ENCODE results near the gene PIGN. TPM values are rescaled to one million over a fixed set of nuclear protein-coding genes. Genes with fewer than 3 reads are reported as not detected.
A peak's percentile ranks its signal among the peaks of the same experiment; 100 is the strongest.
"Not testable (repeated sequence)": the region's sequence is repeated elsewhere in the genome, so short reads cannot be mapped to it uniquely, and the experiment has no call there.

PIGN gene
- polyA plus RNA-seq, 1 donor from 2014 or later = 14.7 TPM

DNA sequence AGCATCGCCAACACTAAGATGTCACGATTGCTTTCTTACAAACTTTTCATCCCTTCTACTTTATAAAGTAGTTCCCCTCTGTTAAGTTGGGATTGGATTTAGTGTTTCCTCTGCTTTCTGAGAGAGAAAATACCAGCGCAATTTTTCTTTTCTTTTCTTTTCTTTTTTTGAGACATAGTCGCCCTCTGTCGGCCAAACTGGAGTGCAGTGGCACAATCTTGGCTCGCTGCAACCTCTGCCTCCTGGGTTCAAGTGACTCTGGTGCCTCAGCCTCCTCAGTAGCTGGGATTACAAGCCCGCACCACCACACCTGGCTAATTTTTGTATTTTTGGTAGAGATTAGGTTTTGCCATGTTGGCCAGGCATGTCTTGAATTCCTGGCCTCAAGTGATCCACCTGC lies 9.2 kb upstream of the PIGN start:
- Mint-ChIP-seq H3K27ac (no peak overlapping the region), H3K4me3 (no peak overlapping the region)

DNA sequence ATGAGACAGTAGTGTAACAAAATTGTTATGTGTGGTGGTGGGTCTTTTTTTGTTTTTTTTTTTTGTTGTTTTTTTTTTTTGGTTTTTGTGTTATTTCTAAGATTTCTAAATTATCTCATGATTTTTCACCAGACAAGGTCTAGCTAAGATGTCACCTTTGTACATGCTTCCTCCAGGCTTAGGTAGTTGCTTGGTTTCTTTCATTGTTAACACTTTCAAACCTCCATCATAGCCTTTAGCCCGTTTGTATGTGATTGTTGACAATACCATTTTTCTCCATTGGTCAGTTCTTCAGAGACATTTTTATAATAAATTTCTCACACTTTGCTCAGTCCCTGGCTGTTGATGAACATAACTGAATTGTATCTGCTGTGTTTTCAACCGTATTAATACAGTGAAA lies 2.4 kb upstream of the PIGN start:
- Mint-ChIP-seq H3K27ac (peak overlapping the region in 1 of 3 donors; percentile 84), H3K9me3 (no peaks in the 10 kb centered on the region)

More for the DNA sequence above, 9.2 kb upstream of the PIGN start:
- no peaks in the 10 kb centered on the region for H3K27me3 Mint-ChIP-seq
- peaks cover 38 to 58% (median 48%) of the 10 kb centered on the region in 3 donors for H3K4me1 Mint-ChIP-seq
- H3K36me3 Mint-ChIP-seq = no peaks in the 10 kb centered on the region
- H3K9me3 Mint-ChIP-seq = no peaks in the 10 kb centered on the region

DNA sequence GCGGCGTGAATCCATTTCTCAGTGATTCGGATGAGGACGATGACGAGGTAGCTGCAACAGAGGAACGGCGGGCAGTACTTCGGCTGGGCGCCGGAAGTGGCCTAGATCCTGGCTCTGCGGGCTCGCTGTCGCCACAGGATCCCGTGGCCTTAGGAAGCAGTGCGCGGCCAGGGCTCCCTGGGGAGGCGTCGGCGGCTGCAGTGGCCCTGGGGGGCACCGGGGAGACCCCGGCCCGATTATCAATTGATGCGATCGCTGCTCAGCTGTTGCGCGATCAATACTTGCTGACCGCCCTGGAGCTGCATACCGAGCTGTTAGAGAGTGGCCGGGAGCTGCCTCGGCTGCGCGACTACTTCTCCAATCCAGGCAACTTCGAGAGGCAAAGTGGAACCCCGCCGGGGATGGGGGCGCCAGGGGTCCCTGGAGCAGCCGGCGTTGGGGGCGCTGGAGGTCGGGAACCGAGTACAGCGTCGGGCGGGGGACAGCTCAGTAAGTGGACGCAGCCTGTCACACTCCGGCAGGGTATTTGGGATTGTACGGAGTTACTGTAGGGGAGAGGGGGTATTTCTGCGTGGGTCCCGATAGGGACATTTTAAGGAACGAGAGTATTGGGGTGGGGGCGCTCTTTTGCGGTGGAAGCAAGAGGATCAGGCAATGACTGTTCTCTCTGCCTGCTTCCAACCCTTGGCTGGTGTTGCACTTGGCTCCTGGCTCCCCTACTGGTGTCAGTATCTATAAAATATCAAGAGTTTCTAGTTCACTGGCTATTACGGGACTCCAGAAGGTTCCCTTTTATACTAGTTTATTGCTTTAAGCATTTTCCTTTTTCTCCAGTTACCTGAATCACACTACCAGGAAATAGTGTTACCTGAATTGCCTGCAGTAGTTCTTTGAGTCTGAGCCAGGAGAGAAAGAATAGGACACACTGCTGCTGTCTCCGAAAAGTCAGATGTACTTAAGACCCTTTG lies 971 bp upstream of the PIGN start:
- Mint-ChIP-seq H3K4me3 (peak overlapping the region; percentile 99 to 100 (median 100)), H3K27me3 (no peaks in the 10 kb centered on the region), H3K4me1 (peaks cover 41 to 60% (median 52%) of the 10 kb centered on the region in 3 donors), H3K36me3 (no peaks in the 10 kb centered on the region), H3K9me3 (no peaks in the 10 kb centered on the region), H3K27ac (peak overlapping the region; percentile 86 to 98 (median 95))

More for the DNA sequence above, 2.4 kb upstream of the PIGN start:
- Mint-ChIP-seq H3K4me3 (peak overlapping the region; percentile 59 to 100 (median 100)), H3K27me3 (no peaks in the 10 kb centered on the region), H3K36me3 (no peaks in the 10 kb centered on the region), H3K4me1 (peaks cover 49 to 69% (median 59%) of the 10 kb centered on the region in 3 donors)

DNA sequence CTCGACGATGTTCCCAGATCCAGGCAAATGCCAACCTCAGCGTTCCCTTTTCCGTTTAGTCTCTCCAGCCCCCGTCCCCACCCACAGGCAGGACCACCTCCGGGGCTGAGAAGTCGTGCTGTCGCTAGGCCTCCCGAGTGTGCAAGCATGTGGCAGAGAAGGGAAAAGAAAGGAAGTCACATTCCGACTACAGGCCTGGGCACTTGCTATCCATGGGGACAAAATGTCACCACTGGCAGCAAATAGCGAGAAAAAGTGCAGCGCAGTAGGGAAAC lies 420 bp downstream of the PIGN start:
- H3K4me3 Mint-ChIP-seq = peak overlapping the region; percentile 99 to 100 (median 100)
- no peaks in the 10 kb centered on the region for H3K36me3 Mint-ChIP-seq
- H3K9me3 Mint-ChIP-seq = no peaks in the 10 kb centered on the region
- peak overlapping the region; percentile 86 to 98 (median 96) for H3K27ac Mint-ChIP-seq
- H3K4me1 Mint-ChIP-seq = peaks cover 32 to 47% (median 42%) of the 10 kb centered on the region in 3 donors
- no peaks in the 10 kb centered on the region for H3K27me3 Mint-ChIP-seq

- Mint-ChIP-seq H3K9me3 (no peaks in the 10 kb centered on the region), H3K36me3 (no peaks in the 10 kb centered on the region), H3K27me3 (no peaks in the 10 kb centered on the region), H3K4me3 (no peak overlapping the region), H3K27ac (peak overlapping the region in 1 of 3 donors; percentile 85), H3K4me1 (peaks cover 21 to 27% (median 22%) of the 10 kb centered on the region in 3 donors)
These were observed 3.2 kb downstream of the PIGN start for GRCh38 chr18:62183578-62184195.

GRCh38 chr18:62182220-62182619 lies 4.6 kb downstream of the PIGN start:
- Mint-ChIP-seq H3K36me3 (no peaks in the 10 kb centered on the region), H3K4me3 (no peak overlapping the region), H3K9me3 (no peaks in the 10 kb centered on the region), H3K27me3 (no peaks in the 10 kb centered on the region), H3K27ac (no peak overlapping the region), H3K4me1 (peaks cover 13 to 28% (median 20%) of the 10 kb centered on the region in 3 donors)

GRCh38 chr18:62179213-62179612 lies 7.6 kb downstream of the PIGN start:
- Mint-ChIP-seq H3K27me3 (no peaks in the 10 kb centered on the region), H3K4me3 (no peak overlapping the region), H3K9me3 (no peaks in the 10 kb centered on the region), H3K4me1 (peaks cover 8 to 17% (median 14%) of the 10 kb centered on the region in 3 donors), H3K36me3 (no peaks in the 10 kb centered on the region), H3K27ac (no peak overlapping the region)

GRCh38 chr18:62177271-62177670 lies 9.6 kb downstream of the PIGN start:
- no peak overlapping the region for H3K27ac Mint-ChIP-seq
- H3K4me1 Mint-ChIP-seq = peaks cover 5 to 14% (median 10%) of the 10 kb centered on the region in 3 donors
- H3K36me3 Mint-ChIP-seq = no peaks in the 10 kb centered on the region

GRCh38 chr18:62175521-62175920 lies 11.3 kb downstream of the PIGN start:
- Mint-ChIP-seq H3K4me3 (no peak overlapping the region), H3K27me3 (no peaks in the 10 kb centered on the region), H3K36me3 (no peaks in the 10 kb centered on the region), H3K27ac (no peak overlapping the region), H3K9me3 (no peaks in the 10 kb centered on the region), H3K4me1 (peaks cover 5 to 16% (median 8%) of the 10 kb centered on the region in 3 donors)

More at GRCh38 chr18:62177271-62177670, 9.6 kb downstream of the PIGN start:
- Mint-ChIP-seq H3K27me3 (no peaks in the 10 kb centered on the region), H3K4me3 (no peak overlapping the region), H3K9me3 (no peaks in the 10 kb centered on the region)

DNA sequence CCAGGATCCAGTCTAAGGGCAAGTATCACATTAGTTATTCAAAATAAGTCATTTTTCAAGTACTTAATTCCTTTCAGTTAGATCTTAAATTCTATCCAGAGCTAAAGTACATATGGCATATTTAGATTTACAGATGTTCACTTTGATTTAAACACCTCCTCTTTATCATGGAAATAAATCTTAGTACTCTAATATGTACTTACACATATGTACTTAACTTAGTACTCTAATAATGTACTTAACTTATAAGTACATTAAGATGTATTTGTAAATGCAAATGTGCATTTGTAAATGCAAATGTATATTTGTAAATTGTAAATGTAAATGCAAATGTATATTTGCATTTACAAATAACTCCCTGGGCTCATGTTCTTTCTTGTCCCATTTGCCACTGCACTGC lies 14.6 kb downstream of the PIGN start:
- Mint-ChIP-seq H3K27ac (no peak overlapping the region), H3K4me3 (no peak overlapping the region), H3K9me3 (no peaks in the 10 kb centered on the region), H3K27me3 (no peaks in the 10 kb centered on the region), H3K4me1 (peaks cover 1 to 9% (median 6%) of the 10 kb centered on the region in 3 donors), H3K36me3 (peaks cover 2% of the 10 kb centered on the region)

GRCh38 chr18:62170857-62171256 lies 16.0 kb downstream of the PIGN start:
- H3K4me1 Mint-ChIP-seq = peaks cover 2 to 9% (median 4%) of the 10 kb centered on the region in 3 donors
- no peaks in the 10 kb centered on the region for H3K27me3 Mint-ChIP-seq
- peaks cover 2% of the 10 kb centered on the region for H3K36me3 Mint-ChIP-seq
- H3K4me3 Mint-ChIP-seq = no peak overlapping the region
- H3K9me3 Mint-ChIP-seq = peaks cover 0 to 1% (median 0%) of the 10 kb centered on the region in 3 donors
- H3K27ac Mint-ChIP-seq = no peak overlapping the region

DNA sequence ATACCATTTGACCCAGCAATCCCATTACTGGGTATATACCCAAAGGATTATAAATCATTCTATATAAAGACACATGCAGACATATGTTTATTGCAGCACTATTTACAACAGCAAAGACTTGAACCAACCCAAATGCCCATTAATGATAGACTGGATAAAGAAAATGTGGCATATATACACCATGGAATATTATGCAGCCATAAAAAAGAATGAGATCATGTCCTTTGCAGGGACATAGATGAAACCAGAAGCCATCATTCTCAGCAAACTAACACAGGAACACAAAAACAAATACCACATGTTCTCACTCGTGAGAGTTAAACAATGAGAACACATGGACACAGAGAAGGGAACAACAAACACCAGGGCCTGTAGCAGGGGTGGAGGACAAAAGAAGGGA lies 20.3 kb downstream of the PIGN start:
- H3K27ac Mint-ChIP-seq, H3K4me3 Mint-ChIP-seq, H3K27me3 Mint-ChIP-seq, H3K36me3 Mint-ChIP-seq: not testable (repeated sequence)
- Mint-ChIP-seq H3K9me3 (peaks cover 0 to 11% (median 6%) of the 10 kb centered on the region in 3 donors), H3K4me1 (peaks cover 6 to 21% (median 15%) of the 10 kb centered on the region in 3 donors)

- peaks cover 0 to 11% (median 6%) of the 10 kb centered on the region in 3 donors for H3K9me3 Mint-ChIP-seq
- H3K27me3 Mint-ChIP-seq = no peaks in the 10 kb centered on the region
- H3K27ac Mint-ChIP-seq = no peak overlapping the region
- H3K36me3 Mint-ChIP-seq = peaks cover 8% of the 10 kb centered on the region
- peaks cover 6 to 19% (median 15%) of the 10 kb centered on the region in 3 donors for H3K4me1 Mint-ChIP-seq
- H3K4me3 Mint-ChIP-seq = no peak overlapping the region
These were observed 21.3 kb downstream of the PIGN start for GRCh38 chr18:62165583-62165982.

DNA sequence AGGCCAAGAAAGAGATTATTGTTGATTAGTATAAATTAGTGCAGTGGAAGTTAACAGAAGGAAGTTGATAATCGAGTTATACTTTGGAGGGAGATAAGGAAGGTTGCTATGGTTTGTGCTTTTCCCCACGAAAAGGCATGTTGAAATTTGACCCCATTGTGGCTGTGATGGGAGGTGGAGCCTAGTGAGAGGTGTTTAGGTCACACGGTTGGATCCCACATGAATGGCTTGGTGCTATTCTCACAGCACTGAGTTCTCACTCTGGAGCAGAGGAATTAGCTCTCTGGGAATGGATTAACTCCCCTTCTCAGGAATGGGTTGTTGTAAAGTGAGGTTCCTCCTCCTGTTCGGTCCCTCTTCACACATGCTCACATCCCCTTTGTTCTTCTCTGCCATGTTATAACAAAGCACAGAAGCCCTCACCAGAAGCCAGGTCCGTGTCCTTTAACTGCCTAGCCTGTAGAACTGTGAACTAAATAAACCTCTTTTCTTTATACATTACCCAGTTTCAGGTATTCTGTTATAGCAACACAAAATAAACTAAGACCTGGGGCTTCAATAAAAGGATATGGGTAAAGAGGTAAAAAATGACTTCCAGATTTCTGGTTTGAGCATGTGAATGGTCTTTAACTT lies 21.9 kb downstream of the PIGN start:
- no peaks in the 10 kb centered on the region for H3K27me3 Mint-ChIP-seq
- peaks cover 8% of the 10 kb centered on the region for H3K36me3 Mint-ChIP-seq
- H3K27ac Mint-ChIP-seq = no peak overlapping the region
- H3K4me3 Mint-ChIP-seq = no peak overlapping the region
- peaks cover 6 to 13% (median 11%) of the 10 kb centered on the region in 3 donors for H3K4me1 Mint-ChIP-seq
- H3K9me3 Mint-ChIP-seq = peaks cover 0 to 11% (median 6%) of the 10 kb centered on the region in 3 donors

DNA sequence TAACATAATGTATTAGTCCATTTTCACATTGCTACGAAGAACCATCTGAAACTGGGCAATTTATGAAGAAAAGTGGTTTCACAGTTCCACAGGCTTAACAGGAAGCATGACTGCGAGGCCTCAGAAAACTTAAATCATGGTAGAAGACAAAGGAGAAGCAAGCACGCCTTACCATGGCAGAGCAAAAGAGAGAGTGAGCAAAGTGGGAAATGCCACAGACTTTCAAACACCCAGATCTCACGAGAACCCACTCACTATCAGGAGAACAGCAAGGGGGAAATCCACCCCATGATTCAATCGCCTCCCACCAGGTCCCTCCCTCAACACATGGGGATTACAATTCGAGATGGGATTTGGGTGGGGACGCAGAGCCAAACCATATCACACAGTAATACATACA lies 22.5 kb downstream of the PIGN start:
- Mint-ChIP-seq H3K4me1 (peaks cover 6 to 13% (median 11%) of the 10 kb centered on the region in 3 donors), H3K27ac (no peak overlapping the region), H3K9me3 (peaks cover 0 to 11% (median 6%) of the 10 kb centered on the region in 3 donors), H3K27me3 (no peaks in the 10 kb centered on the region), H3K36me3 (peaks cover 11% of the 10 kb centered on the region), H3K4me3 (no peak overlapping the region)
